ENCODE measurements around the gene FYN.
A peak's percentile ranks its signal among the peaks of the same experiment; 100 is the strongest.
"Not testable (repeated sequence)": the region's sequence is repeated elsewhere in the genome, so short reads cannot be mapped to it uniquely, and the experiment has no call there.

FYN gene

DNA sequence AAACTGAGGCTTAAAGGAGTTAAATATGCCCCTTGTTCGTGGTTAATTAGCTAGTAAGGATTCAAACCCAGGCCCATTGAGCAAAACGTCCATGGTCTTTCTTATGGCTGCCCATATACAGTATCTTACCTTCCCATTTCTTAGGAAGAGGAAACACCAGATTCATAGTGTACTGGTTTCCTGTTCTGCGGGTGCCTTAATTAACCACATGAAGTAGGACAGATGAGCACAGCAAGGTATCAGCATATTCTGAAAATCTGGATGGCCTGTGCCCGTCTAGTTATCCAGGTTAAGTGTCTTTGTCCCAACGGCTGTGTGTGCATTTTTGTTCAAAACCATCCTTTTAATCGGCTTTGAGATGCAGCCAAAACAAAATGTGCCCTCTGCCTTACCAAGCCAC is 174.1 kb downstream of the FYN start:
- peak in 1 of 2 donors; percentile 36 for DNase-seq

DNA sequence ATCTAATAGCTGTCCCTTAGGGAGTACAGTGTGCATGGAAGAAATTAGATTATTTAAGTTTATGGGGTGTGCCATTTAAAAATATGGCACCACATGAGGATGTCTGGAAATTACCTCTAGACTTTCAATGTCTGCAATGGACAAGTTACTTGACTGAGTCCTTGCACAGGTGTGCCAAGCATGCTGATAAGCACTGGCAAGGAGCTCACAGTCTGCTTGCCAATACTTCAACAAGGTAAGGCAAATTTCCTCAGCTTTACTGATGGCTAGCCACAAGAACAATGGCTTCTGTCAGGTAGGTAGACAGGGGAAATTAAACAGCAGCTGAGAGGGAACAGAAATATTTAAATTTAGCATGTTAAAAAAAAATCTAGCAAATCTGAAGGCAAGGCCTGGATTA is 176.4 kb downstream of the FYN start:
- no peak for DNase-seq

DNA sequence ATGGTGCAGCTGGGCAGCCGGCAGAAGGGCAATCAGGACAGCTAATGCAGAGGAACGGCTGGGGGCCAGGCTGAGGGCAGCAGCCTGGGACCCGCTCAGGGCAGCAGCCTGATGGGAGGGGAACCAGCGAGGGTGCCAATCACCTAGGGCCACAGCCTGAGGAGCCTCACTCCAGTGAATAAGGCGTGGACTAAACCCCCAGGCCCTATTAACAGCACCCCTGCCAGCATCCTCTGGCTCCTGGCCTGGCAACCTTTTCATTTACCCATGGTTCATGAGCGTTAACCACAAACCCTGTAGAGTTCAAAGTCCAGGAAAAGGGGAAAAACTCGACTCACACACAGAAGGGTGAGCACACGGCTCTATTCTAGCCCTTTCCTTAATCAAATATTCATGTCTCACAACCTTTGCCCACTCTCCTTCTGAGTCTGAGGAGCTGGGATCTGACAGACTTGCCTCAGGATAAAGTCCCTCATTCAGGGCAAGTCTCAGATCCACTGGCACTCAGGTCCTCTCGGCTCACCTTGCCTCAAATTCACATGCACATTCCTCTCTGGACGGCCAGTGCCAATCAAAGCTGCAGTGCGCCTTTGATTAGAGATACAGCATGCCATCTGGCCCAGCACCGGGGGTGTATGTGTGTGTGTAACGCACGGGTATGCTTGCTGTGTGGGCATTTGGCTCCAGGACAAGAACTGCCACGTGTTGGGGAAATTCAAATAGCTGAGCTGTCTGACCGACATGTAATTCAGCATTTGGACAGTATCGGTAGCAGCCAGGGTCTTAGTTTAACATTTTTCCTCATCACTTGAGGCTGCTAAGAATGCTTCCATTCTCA is 180.7 kb downstream of the FYN start:
- no peak for DNase-seq

DNA sequence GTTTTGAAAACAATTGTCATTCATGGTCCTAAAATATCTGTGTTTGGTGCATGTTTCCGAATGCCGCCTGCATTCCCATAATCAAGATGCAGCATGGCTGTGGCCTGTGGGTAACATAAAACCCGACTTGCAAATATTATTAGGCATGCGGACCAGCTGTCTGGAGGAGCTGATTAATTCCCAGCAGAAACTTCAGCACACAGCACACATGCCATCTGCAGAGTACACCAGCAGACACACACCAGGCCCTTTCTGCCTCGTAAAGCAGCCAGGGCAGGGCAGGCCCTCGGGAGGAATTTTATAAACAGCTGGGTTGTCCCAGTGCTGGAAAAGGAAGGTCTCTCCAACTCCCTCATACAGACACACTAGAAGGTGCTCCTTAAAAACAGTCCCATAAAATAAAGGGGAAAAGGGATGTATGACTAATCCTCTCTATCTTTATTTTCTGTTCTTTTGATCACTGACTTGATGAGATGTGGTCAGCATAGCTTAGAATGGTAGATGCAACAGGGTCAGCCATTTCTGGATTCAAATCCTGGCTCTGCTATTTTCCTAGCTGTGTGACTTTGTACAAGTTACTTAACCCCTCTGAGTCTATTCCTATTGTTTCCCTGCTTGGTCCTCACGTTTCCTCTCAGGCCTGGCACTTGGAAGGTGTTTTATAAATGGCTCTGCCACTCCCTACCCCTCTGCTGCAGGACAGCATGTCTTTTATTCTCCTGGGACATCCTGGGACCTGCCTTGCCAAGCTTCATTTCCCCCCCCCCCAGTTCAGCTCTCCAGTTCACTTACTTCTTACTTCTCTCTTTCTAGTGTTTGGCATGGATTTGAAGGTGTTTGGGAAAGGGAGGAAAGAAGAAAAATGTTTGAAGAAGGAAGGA is 181.7 kb downstream of the FYN start:
- no peak for DNase-seq

DNA sequence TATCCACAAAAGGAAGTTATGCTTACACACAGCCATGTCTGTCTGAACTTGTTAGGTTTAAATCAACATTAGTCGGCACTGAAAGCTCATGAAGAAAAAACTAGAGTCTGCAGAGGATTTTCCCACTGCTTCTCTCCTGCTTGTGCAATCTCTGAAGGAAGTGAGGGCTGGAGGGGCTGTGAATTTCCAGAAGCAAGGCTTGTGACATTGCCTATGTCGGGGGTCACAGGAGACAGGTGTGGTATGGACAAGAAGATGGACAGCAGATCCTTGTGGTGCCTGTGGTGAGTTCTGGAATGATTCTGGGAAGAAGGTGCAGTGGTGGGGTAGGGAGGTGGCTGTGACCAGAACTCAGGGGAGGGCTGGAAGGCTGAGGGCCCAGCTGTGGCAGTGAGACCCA is 183.3 kb downstream of the FYN start:
- no peak for DNase-seq

DNA sequence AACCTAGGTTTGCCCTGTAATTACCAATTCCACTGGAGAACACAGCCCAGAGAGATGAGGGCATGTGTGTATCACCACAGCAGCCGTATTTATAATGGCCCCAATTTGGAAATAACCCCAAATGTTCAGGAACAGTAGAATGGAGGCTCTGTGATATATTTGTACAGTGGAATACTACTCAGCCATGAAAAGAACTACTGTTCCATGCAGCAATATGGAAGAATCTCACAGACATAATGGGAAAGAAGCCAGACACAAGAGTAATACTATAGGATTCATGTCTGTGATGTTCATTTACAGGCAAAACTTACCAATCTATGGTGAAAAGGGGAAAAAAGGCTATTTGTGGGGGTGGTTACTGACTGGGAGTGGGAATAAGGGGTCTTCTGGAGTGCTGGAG is 183.8 kb downstream of the FYN start:
- no peak for DNase-seq

DNA sequence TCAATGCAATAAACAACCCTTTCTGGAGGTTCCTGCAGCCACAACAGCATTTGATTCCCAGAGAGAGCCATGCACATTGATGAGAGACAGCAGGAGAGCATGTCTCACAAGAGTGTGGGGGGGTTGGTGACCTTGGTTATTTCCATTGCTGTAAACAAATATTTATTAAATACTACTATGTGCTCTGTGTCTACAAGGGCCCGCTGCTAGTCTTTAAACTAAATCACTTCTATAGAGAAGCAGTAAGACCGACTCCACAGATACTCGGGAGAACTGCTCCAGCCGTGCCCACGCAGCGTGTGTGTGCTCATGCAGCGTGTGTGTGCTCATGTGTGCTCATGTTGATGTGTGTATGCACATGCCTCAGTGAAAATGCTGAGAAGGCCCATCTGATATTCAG is 184.9 kb downstream of the FYN start:
- no peak for DNase-seq

DNA sequence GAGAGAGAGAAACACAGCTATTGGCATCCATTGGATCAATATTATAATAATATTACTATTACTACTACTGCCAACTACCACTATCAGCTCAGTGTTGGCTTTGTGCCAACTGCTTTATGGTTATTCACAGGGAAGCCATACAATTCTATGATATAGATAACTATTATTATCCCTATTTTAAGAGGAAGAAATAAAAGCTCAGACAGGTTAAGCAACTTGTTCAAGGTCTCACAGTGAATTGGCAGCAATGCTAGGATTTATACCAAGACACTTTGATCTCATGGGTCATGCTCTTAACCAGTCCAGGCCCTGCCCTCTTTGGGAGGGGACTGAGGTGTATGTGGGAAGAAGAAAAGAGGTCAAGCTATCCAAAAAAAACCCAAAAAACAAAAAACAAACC is 185.6 kb downstream of the FYN start:
- DNase-seq = no peak

DNA sequence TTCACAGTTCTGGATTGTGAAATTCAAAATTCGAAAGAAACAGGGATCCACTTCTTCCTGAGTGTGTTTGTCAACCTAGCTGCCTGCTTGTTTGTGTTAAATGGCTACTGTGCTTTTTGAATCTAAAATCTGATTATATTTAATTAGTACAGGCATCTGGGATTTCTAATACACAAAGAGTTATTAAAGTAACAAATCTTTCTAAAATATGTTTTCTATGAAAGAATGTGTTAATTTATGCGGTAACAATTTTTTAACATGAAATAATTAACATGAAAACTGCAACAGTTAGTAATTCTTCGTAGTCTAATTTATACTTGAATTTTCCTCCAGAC is 186.4 kb downstream of the FYN start:
- no peak for DNase-seq

DNA sequence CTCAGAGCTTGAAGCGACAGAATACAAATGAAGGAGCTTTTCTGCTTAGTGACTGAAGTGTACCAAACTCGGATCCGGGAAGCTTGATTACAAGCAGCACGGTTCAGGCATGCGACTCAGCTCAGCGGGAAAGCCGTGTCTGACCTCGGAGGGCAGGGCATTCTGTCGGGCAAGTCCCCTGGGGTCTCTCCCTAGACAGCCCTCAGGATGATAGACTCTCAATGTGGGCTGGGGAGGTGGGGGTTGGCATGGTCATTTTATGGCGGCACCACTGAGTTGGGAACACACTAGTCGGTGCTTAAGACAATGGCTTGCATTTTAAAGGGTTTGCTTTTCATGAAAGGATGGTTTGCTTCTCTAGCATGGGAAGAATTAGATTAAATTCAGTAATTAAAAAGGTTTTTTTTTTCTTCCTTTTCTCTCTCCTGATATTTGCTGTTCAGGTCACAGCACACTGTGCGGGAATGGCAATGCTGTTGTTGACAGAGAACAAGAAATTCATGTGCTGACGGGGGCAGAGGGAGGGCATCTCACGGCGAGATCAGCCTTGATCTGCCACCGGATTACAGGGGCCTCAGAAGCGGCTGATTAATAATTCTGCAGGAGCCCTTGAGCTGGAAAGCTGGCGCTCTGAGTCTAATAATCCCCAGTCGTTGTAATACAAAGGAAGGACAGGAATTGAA is 186.9 kb downstream of the FYN start:
- DNase-seq = no peak

DNA sequence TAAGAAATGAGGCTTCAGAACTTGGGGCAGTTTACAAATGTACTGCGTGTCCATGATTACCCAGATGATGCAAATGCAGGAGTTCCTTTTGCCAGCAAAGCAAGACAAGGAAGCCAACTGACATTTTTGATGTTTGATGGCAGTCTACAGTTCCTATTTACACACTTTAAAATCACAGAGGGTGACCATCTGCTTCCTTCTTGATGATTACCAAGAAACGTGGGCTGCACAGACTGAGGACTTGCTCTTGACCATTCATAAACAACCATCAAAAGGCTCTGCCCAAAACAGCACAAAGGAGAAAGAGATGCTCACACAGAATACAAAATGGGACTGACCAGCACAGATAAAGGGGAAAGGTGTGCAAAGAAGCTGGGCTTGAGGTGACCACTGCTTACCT is 187.7 kb downstream of the FYN start:
- DNase-seq = no peak

DNA sequence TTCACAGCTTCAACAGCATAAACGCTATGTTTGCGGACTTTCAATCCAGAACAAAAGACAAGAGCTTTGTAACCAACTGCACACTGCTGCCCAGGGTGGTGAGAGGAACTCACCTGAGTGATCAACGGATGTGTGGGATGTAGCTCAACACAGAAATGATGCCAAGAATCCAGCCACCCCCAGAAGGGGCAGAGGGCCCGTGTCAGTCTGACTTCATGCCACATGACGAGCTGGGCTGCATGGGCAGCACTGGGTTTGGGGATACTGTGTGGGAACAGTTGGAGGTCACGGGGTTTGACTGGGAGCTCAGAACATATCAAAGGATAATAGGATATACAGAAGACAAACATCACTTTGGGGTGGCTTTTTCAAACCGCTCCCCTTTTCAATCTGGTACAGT is 188.2 kb downstream of the FYN start:
- DNase-seq = no peak

DNA sequence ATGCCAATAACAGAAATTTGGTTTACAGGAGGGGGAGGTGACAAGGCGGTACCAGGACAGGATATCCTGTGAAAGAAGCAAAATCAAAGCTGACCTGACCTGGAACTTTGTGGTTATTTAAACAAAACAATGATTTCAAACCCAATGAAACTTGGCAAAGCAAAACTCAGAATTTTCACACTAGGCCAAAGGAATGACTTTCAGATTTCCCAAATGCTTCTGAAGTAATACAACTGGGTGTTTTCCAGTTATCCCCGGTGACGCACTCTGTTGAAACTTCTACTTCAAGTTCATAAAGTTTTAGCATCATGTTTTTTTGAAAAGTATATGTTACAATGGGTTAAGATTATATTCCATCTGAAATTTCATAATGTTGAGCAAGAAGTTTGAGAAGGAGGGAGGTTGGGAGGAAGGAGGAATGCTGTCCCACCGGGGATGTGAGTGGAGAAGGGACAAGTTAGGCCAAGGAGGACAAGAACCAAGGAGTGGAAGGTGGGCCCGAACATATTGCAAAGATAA is 189.4 kb downstream of the FYN start:
- DNase-seq = peak in 1 of 2 donors; percentile 36

DNA sequence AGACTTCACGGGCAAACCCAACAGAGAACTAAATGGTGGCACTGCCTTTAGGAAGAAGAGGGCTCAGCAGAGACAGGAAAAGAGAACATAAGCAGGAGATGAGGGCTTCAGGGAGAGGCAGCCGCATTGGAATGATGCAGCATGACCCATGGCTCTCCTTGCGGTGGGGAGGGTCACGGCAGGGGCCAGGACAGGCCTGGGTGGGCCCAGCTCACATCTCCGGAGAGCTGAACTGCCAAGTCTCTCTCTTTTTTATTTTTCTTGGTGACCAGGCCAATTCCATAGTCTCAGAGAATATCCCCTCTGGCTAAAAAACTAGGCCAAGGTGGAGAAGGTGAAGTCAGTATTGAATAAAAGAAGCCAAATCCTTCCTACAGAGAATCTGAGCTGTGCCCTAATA is 190.1 kb downstream of the FYN start:
- DNase-seq = no peak

DNA sequence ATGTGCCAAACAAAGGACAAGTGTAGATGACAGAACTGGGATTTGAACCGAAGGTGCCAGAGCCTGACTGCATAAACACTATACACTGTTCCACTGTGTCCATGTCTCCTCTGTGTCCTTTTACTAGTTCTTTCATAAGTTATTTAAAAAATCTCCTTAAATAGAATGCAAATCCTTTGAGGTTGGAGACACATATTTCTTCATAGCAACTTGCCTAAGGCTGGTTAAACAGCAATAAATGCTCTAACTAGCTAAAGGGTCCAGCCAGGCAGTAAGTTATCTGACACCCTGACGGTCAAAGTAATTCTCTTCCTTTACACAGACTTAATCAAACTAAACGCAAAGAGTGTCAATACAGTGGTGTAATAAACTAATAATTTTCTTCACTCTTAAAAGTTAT is 191.4 kb downstream of the FYN start:
- no peak for DNase-seq

DNA sequence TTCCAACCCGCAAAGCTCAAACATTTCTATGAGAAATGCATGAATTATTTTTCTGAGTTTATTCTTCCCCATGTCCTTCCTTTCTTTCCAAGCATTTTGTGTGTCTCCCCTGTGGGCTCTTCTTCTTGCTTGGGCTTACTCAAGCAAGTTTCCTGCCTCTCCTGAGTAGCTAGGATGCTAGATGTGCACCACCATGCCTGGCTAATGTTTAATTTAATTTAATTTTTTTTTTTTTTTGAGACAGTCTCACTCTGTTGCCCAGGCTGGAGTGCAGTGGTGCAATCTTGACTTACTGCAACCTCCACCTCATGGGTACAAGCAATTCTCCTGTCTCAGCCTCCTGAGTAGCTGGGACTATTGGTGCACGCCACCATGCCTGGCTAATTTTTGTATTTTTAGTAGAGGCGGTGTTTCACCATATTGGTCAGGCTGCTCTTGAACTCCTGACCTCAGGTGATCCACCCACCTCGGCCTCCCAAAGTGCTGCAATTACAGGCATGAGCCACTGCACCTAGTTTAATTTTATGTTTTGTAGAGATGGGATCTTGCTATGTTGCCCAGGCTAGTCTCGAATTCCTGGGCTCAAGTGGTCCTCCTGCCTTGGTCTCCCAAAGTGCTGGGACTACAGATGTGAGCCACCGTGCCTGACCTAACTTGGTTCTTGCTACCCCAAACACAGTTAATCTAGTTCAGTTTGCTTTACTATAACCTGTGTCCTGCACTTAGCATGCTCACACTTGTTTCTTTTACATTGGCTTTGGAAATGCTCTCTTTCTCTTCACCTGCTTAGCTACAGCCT is 192.2 kb downstream of the FYN start:
- DNase-seq = not testable (repeated sequence)

DNA sequence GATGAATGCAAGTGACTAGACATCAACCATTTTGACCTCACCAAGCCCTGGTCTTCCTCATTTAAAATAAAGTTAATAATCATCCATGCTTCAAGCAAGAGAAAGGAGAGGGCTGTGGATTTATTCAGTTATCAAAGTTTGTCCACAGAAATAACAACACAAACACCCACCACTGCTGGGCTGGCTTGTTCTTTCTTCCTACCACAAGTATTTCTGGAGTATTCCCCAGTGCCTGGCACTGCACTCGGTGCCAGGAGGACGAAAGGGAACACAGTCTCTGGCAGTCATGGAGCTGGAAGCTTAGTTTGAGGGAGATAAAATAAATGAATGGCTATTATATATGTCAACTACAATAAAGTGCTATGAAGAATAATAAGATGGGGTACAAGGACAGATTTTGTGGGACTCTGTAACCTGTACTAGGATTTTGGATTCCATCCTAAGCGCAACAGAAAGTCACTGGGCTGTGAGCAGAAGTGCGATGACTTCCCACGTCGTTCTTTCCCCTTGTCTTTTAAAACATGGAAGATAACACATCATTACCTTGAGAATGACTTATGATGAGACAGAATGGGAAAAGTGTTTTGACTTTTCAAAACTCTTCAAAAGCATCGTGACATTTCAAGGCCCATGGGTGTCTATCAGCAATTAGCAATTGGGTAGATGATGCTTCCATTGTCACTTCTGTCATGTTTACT is 193.1 kb downstream of the FYN start:
- no peak for DNase-seq

DNA sequence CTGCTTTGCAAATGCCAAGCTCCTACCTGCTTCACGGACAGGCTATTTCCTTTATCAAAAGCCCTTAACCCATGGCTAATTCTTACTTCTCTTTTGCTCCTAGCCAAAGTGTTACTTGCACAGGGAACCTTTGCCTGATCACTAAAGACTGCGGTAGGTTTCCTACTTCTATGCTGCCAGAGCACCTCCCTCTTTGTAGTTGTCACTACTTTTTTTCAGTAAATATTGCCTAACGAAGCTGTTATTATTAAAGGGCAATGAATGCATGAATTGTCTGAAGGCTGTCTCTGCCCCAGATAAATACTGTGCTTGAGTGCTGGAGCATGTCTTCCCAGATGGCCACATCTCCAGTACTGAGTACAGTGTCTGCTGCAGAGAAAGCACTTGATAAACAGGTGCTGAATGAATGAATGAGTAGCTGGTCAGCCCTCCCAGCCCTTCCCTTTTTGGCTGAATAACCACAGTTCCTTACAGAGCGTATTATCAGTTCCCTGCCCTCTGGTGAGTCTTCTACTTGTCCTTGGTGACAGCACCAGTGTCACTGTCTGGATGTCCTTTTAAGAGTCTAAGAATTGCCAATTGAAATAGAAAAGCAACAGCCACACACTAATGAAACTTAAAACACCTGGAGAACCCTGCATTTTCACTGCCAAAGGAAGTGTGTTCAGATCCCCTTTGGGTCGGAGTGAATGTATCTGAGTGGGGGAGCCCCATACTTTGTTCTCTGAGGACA is 194.0 kb downstream of the FYN start:
- no peak for DNase-seq

DNA sequence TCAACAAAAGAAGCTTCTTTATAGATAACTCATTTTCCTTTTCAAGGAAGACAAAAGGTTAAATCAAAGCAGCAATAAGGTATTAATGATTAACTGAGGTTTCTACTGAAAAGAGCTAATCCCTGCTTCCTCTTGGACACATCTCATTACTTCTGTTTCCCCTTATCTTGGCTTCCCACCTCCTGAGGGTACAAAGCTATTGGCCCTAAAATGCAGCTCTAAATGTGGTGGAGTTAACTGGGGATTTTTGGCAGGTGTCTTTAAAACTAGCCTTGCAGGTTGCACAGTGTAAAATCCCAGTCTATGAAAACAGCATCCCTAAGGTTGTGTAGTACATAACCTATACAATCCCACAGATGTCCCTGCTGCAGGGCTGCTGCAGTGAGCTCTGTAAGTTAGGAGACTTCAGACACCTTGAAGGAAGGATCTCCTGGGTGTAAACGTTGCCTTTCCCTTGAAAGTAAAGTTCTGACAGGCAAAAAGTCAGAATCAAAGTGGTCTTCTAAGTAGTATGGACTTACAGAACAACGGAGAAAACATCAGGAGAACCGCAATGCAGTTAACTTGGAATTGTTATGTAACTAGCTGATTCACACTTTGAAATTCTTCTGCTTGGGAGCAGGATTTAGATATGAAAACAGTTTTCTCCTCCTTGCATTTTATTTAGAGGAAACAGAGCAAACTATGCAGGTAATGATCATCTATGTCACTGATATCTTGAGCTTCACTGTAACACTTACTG is 195.8 kb downstream of the FYN start:
- DNase-seq = no peak

DNA sequence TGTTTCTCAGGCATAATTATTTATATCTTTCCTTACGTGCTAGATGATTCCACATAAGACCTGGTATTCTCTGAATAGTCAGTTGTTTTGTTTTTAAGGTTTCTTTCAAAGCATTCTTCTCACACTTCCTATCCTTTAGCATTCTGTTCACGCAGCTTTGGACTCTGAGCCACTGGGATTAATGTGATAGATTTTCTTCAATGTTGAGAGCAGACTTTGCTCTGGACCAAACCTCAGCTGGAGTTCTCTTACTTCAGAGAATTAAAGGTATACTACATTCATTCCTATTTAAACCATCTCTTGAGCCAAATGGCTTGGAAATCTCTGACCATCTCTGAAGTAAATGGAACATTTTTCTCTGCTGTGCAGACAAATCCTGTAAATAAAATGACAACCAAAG is 196.9 kb downstream of the FYN start:
- DNase-seq = no peak

DNA sequence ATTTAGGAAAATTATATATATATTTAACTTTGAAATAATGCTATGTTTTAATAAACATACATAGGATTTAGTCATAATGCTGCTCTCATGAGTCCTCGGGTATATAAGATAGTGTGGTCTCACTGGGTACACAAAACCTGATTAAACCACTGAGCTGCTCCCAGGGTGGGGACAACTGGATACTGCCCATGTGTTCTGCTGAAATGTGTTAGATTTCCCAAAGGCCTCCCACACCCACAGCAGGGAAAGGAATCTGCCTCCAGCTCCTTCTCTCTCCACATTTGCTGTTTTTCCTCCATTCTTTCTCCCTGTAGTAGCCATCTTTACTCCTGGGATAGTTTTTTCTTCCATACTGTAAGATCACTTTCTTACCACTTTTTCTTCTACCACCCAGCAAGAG is 198.4 kb downstream of the FYN start:
- no peak for DNase-seq

Measured in CD4-positive, alpha-beta T cell treated with Interleukin-4 for 1 hour (primary cell).